Spleen (tissue), 11 donors: ENCODE measurements around the gene TEPSIN. TPM values are rescaled to one million over a fixed set of nuclear protein-coding genes. Genes with fewer than 3 reads are reported as not detected.

Source experiments
- DNase-seq: peaks from one replicate; pipeline ENCODE4 v3.0.0-alpha.2; 2020
- H3K27ac ChIP-seq, 8 donors: fragments of 200-600 bp; sonication (generic) in 7 of 8; 1 replicate in 4 of 8; 2 replicates in 4 of 8; pipeline versions ENCODE4 v1.5.0 to v1.8.0; 2016 to 2021; ENCODE audit warnings: inconsistent platforms in 4 of 8, mild to moderate bottlenecking in 4 of 8, moderate library complexity in 1 of 8
- H3K27me3 ChIP-seq, 7 donors: fragments of 200-600 bp; sonication (generic) in 6 of 7; replicated peaks in 1 of 7; 1 replicate in 4 of 7; 2 replicates in 3 of 7; pipeline versions ENCODE4 v1.5.0 to v1.8.0; 2016 to 2021; ENCODE audit warnings: inconsistent platforms in 3 of 7, mild to moderate bottlenecking in 1 of 7
- H3K36me3 ChIP-seq, 6 donors: fragments of 200-600 bp; sonication (generic) in 5 of 6; 1 replicate in 4 of 6; 2 replicates in 2 of 6; pipeline versions ENCODE4 v1.5.0 to v1.8.0; 2016 to 2021; ENCODE audit warnings: inconsistent platforms in 2 of 6
- H3K4me1 ChIP-seq, 6 donors: fragments of 200-600 bp; sonication (generic) in 5 of 6; 1 replicate in 3 of 6; 2 replicates in 3 of 6; pipeline versions ENCODE4 v1.5.0 to v1.8.0; 2016 to 2021; ENCODE audit warnings: inconsistent platforms in 3 of 6
- H3K4me3 ChIP-seq, 8 donors: fragments of 200-600 bp; sonication (generic) in 7 of 8; 1 replicate in 4 of 8; 2 replicates in 4 of 8; pipeline versions ENCODE4 v1.5.0 to v1.8.0; 2016 to 2021; ENCODE audit warnings: inconsistent platforms in 4 of 8, mild to moderate bottlenecking in 4 of 8, moderate library complexity in 2 of 8
- H3K9me3 ChIP-seq, 8 donors: fragments of 200-600 bp; sonication (generic) in 7 of 8; 1 replicate in 4 of 8; 2 replicates in 4 of 8; pipeline versions ENCODE4 v1.5.0 to v1.8.0; 2016 to 2021; ENCODE audit warnings: inconsistent platforms in 4 of 8
- CTCF ChIP-seq, 11 experiments: fragments of 200-600 bp in 7 of 11; fragments of 450-650 bp in 4 of 11; sonication (generic) in 4 of 11; IDR thresholded peaks in 8 of 11; conservative IDR thresholded peaks in 3 of 11; 1 replicate in 7 of 11; 2 replicates in 4 of 11; pipeline versions ENCODE4 v1.4.0 to v1.8.0; 2016 to 2021; ENCODE audit warnings: antibody characterized with exemption in 11 of 11, inconsistent platforms in 4 of 11, mild to moderate bottlenecking in 1 of 11
- POLR2A ChIP-seq, 3 donors: fragments of 450-650 bp; IDR thresholded peaks; one replicate each; pipeline ENCODE4 v1.5.1; 2017; ENCODE audit warnings: antibody characterized with exemption in 3 of 3, mild to moderate bottlenecking in 1 of 3
- POLR2AphosphoS5 ChIP-seq, 3 donors: sonication (generic); formaldehyde crosslinking; IDR thresholded peaks; one replicate each; pipeline ENCODE4 v1.5.1; 2017; ENCODE audit warnings: antibody characterized with exemption in 3 of 3
- WGBS, 5 donors: extraction: QIAGEN DNeasy Blood & Tissue Kit in 3 of 5; methylation state at CpG; one replicate each; pipeline versions ENCODE4 v1.1.5 to v1.1.7; 2013 to 2018; 5-methylcytosine and 5-hydroxymethylcytosine counted together
- intact Hi-C: fragments of 100-400 bp; cut with DNase I; formaldehyde crosslinking; loops from one replicate; pipeline ENCODE4 v1.15.0; 2023; ENCODE audit warnings: low total_unique reads
- polyA plus RNA-seq, 3 donors: library from polyadenylated mRNA; stranded (reverse); fragments of 200-250 nt; gene quantifications; one replicate each; pipeline ENCODE4 v1.2.1, GENCODE V29; 2013
- total RNA-seq, 7 donors: library from RNA; depleted of rRNA in 3 of 7; stranded (reverse); fragments of >200 nt in 3 of 7; fragmentation: NEBNext Ultra II Directional in 4 of 7; extraction: Animal tissue kit (Norgen Biotek cat#: 25700) in 4 of 7; gene quantifications; one replicate each; pipeline versions ENCODE4 v1.1.0 to v1.2.1, GENCODE V29; 2016 to 2021
- donor health status: healthy with polysubstance abuse.
- donor health status: DM: no; HTN: no; CAD: no; lungs with moderate emphysema.
- donor health status: DM: no; HTN: no; CAD: no.
- donor health status: Bipolar disorder and iron deficiency.
- donor health status: healthy.
- donor health status: DM: no; HTN: no; CAD: no.
- donor health status: DM: yes; HTN: yes; CAD: no.

The TEPSIN gene
- total and polyA plus RNA-seq, 10 donors = 36.9 to 88.8 (median 72.3) TPM

GRCh38 chr17:81286491-81287145 lies 47.8 kb upstream of the TEPSIN start:
- H3K4me1 ChIP-seq = peaks cover 33 to 79% (median 54%) of the 10 kb centered on the region in 6 donors
- no peaks in the 10 kb centered on the region for H3K27me3 ChIP-seq
- no peak for TF ChIP-seq POLR2AphosphoS5 (IDR thresholded peaks at IDR 0.05)
- no peak for TF ChIP-seq POLR2A (IDR thresholded peaks at IDR 0.05)
- TF ChIP-seq CTCF (IDR thresholded peaks at IDR 0.05 in 8 of 11, conservative IDR thresholded peaks at IDR 0.05 in 3 of 11) = no peak
- no peaks in the 10 kb centered on the region for H3K9me3 ChIP-seq
- WGBS, 5 donors = 70 to 86% (median 85%) methylated on average over 18 to 23 of the region's 23 CpGs
- peak overlapping the region; percentile 42 to 91 (median 87) for H3K27ac ChIP-seq
- peak overlapping the region in 1 of 8 donors; percentile 69 for H3K4me3 ChIP-seq
- intact Hi-C loops = no loop called here
- peaks cover 0 to 82% (median 38%) of the 10 kb centered on the region in 6 donors for H3K36me3 ChIP-seq
- no peak for DNase-seq

GRCh38 chr17:81285894-81286293 lies 47.0 kb upstream of the TEPSIN start:
- Histone ChIP-seq H3K27me3 (no peaks in the 10 kb centered on the region), H3K4me3 (peak overlapping the region in 7 of 8 donors; percentile 30 to 69 (median 48)), H3K27ac (peak overlapping the region; percentile 83 to 91 (median 87)), H3K36me3 (peaks cover 0 to 86% (median 44%) of the 10 kb centered on the region in 6 donors), H3K4me1 (peaks cover 30 to 72% (median 48%) of the 10 kb centered on the region in 6 donors), H3K9me3 (no peaks in the 10 kb centered on the region)
- DNase-seq = no peak
- intact Hi-C loops = no loop called here
- no peak for TF ChIP-seq POLR2AphosphoS5 (IDR thresholded peaks at IDR 0.05)
- no peak for TF ChIP-seq CTCF (IDR thresholded peaks at IDR 0.05 in 8 of 11, conservative IDR thresholded peaks at IDR 0.05 in 3 of 11)
- no peak for TF ChIP-seq POLR2A (IDR thresholded peaks at IDR 0.05)
- WGBS, 5 donors = 31 to 66% (median 39%) methylated on average over 7 to 12 of the region's 12 CpGs

GRCh38 chr17:81285179-81285878 lies 46.5 kb upstream of the TEPSIN start:
- Histone ChIP-seq H3K4me3 (peak overlapping the region; percentile 30 to 69 (median 48)), H3K9me3 (no peaks in the 10 kb centered on the region), H3K27me3 (no peaks in the 10 kb centered on the region), H3K36me3 (peaks cover 0 to 86% (median 49%) of the 10 kb centered on the region in 6 donors), H3K4me1 (peaks cover 30 to 67% (median 47%) of the 10 kb centered on the region in 6 donors), H3K27ac (peak overlapping the region; percentile 83 to 91 (median 87))
- intact Hi-C loops = no loop called here
- TF ChIP-seq POLR2A (IDR thresholded peaks at IDR 0.05) (peak in 1 of 3 donors; percentile 12), POLR2AphosphoS5 (IDR thresholded peaks at IDR 0.05) (peak; percentile 86 to 95 (median 92)), CTCF (IDR thresholded peaks at IDR 0.05 in 8 of 11, conservative IDR thresholded peaks at IDR 0.05 in 3 of 11) (peak in 1 of 11 experiments; percentile 4)
- DNase-seq = peak; percentile 95
- 3 to 5% (median 3%) methylated on average over 24 to 37 of the region's 37 CpGs for WGBS, 5 donors

DNA sequence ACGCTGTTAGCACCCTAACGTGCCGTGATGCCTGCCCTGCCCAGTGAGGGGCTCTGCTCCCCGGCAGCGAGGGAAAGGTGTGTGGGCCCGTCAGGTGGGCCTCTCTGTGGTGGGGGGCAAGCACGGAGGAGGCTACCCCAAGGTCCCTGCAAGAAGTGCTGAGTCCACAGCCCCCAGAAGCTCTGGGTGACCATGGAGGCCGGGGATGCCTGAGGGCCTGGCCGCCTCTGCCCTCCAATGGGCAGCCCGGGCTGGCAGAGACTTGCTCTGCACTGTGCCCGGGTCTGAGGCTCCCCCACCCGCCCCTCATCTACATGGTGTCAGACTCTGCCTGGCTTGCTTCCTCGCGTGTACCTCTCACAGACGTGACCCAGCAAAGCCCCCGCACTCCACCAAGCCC lies 44.0 kb upstream of the TEPSIN start:
- intact Hi-C loops = no loop called here
- 94 to 97% (median 96%) methylated on average over 12 to 16 of the region's 16 CpGs for WGBS, 5 donors
- H3K9me3 ChIP-seq = no peaks in the 10 kb centered on the region
- TF ChIP-seq CTCF (IDR thresholded peaks at IDR 0.05 in 8 of 11, conservative IDR thresholded peaks at IDR 0.05 in 3 of 11) (no peak), POLR2A (IDR thresholded peaks at IDR 0.05) (no peak), POLR2AphosphoS5 (IDR thresholded peaks at IDR 0.05) (no peak)
- DNase-seq = no peak
- H3K4me3 ChIP-seq = no peak overlapping the region
- peaks cover 0 to 86% (median 53%) of the 10 kb centered on the region in 6 donors for H3K36me3 ChIP-seq
- no peaks in the 10 kb centered on the region for H3K27me3 ChIP-seq
- H3K27ac ChIP-seq = no peak overlapping the region
- peaks cover 28 to 42% (median 38%) of the 10 kb centered on the region in 6 donors for H3K4me1 ChIP-seq
